Activated CD8-positive, alpha-beta memory T cell treated with anti-CD3 and anti-CD28 coated beads, Interleukin-2, amount 50 U/mL, for 1 hour (primary cell): ENCODE measurements around the gene RGL1.
"Not testable (repeated sequence)": the region's sequence is repeated elsewhere in the genome, so short reads cannot be mapped to it uniquely, and the experiment has no call there.

Experiments used
- DNase-seq: peaks from one replicate; pipeline ENCODE4 v3.0.0-alpha.2; 2020; ENCODE audit errors: extremely low read depth

RGL1 gene

GRCh38 chr1:183785921-183786320 is 19.0 kb upstream of the RGL1 start:
- DNase-seq = not testable (repeated sequence)

- no peak for DNase-seq
Observed at GRCh38 chr1:183787704-183788103, 17.2 kb upstream of the RGL1 start.

DNA sequence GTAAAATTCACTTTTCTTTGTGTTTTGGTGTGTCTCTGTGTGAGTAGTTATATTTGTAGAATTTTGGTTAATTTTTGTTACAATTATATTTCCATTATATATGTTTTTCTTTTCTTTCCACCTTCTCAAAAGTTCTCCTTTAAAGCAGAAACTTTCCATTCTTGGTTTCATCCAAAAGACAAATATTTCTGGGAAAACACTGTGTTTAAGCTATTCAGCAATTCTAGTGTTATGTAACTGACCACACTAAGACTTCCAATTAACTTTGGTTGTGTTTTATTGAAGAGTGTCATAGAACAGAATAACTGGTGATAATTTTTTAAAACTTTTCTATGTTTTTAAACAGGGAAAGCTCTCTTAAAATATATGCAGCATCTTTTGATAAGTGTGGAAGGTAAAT is 13.6 kb upstream of the RGL1 start:
- DNase-seq = no peak

GRCh38 chr1:183792300-183792699 is 12.6 kb upstream of the RGL1 start:
- no peak for DNase-seq

DNA sequence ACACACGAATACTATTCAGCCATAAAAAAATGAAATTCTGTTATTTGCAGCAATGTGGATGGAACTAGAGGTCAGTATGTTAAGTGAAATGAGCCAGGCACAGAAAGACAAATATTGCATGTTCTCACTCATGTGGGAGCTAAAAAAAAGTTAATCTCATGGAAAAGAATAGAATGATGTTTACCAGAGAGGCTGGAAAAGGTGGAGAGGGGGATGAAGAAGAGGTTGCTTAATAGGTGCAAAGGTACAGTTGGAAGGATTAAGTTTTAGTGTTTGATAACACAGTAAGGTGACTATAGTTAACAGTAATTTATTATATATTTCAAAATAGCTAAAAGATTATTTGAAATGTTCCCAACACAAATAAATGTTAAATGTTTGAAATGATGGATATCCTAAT is 10.8 kb upstream of the RGL1 start:
- no peak for DNase-seq

- no peak for DNase-seq
Observed at GRCh38 chr1:183800449-183800848, 4.5 kb upstream of the RGL1 start.

DNA sequence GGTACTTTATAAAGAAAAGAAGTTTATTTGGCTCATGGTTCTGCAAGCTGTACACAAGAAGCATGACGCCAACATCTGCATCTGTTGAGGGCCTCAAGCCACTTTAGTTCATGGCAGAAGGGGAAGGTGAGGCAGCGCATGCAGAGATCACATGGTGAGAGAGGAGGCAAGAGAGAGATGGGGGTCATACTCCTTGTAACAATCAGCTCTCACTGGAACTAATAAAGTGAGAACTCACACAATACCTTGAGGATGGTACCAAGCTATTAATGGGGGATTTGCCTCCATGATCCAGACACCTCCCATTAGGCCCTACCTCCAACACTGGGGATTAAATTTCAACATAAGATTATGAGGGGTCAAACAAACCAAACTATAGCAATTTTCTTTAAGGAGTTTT is 3.3 kb upstream of the RGL1 start:
- no peak for DNase-seq

DNA sequence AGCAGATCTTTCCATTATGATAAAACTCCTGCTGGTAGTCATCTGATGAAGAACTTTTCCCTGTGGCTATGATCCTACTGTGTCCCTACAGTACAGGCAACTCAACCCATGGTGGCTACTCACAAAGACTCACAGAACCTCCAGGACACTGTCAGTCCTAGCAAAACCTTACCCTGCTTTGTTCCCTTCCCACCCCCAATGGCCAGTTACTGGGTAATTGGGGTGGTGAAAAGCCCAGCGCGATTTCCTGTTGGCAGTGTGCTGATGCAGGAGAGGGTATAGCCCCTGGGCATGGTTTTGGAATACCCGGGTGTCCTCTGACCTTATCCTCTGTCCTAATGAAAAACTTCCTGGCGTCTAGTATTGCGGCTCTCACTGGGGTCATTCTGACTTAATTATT is 533 bp upstream of the RGL1 start:
- no peak for DNase-seq

DNA sequence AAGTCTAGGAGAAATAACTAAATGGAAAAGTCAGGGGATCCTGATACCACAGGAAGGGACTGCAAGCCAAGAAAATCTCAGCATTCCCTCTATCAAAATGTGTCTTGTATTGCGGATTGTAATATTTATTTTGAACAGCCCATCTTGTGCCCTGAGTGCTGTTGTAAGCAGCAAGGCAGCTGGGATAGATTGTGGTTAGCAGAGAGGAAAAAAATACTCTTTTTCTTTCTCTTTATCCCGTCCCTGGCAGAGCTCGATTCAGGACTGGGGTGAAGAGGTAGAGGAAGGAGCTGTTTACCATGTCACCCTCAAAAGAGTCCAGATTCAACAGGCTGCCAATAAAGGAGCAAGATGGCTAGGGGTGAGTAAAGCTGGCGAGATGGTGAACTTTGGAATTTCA is 1.2 kb downstream of the RGL1 start:
- DNase-seq = no peak

DNA sequence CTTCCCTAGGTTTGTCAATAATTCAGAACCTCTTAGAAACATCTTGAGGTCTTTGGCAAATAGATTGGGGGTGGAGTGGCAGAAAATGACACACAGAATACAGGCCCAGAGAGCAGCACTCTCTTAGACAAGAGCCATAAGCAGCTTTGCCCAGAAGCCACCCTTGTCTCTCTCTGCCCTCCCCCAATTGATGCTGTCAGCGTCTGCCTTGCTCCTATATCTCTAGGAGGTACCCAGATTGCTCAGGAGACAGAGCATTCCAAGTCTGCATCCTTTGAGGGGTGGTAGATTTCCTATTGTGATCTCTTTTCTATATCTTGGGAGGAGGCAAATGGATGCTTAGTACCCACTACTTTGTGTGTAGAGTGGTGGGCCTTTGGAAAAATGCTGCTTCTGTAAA is 1.8 kb downstream of the RGL1 start:
- DNase-seq = no peak

DNA sequence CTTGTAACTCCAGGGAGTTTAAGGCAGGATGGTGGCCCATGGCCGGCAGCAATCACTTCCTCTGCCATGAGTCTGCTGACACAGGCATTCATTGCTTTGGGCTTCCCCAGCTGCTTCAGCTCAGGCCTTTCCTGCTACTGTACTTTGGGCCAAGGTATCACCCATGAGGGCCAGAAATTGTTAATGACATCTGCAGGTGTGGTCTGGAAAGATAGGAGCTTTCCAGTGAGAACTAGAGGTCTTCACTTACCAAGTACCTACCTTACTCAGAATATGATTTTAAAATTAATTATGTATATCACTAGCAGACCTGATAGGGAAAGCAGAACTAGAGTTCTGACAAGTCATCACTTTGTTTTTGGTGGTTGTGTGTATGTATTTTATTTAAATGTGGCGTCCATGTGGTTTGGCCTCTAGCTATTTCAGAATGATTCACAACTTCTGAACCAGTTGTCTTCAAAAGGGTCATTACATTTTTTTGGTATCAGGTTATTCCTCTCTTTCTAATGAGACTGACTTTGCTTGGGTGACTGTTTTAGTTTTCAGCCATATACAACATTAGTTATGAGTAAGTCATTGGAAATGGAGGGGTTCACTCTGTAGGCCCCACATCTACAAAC is 2.7 kb downstream of the RGL1 start:
- DNase-seq = no peak

GRCh38 chr1:183808296-183809027 is 3.5 kb downstream of the RGL1 start:
- no peak for DNase-seq

DNA sequence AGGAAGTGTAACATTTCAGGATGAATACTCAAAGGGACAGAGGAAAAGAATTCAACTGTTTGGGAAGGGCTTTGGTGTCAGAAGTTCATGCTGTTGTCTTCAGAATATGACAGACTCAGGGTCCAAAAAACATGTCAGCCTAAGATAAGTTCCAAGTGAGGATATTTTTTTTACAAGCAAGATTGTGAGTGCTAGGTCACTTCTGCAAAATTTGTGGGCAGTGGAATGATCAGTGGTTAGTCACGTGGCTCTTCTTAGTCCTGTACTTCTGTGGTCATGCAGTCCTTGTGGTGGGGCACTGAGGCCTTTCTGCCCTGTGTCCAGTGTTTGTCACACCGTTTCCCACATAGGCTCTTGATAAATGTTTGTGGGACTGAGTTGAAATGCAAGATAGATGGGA is 5.2 kb downstream of the RGL1 start:
- no peak for DNase-seq

DNA sequence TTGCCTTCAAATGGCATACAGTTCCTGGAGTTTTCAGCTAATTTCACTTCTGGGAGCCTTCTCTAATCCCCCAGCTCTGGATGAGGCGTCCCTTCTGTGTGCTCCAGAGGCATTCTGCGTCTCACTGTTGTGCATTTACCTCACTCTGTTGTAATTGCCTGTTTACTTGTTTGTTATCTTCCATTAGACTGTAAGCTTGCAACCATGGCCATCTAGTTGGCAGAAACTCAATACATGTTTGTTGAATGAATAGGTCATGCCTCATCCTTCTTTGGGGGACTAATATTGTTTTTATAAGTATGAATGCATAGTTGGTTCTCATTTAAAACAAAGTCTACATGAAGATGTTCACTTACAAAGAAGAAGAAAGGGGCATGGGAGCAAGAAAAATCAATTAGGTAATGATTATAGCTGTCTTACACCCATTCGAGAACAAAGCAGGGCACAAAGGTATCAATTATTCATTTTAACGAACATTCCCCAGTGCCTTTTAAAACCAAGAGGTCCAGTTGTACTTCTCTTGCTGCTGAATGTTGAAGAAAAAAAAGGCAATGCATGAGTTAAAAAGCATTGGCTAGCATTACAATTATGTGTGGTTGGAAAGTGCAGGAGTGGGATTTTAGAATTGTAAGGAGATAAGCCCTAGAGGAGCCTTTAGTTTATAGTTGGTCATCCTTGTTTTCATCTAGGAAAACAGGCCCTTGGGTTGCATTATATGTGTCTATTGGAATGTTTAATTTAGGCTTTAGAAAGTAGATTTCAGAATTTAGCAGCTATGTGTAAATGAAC is 6.0 kb downstream of the RGL1 start:
- DNase-seq = no peak

- DNase-seq = no peak
Observed at GRCh38 chr1:183812128-183812527, 7.2 kb downstream of the RGL1 start.

- no peak for DNase-seq
Observed at GRCh38 chr1:183812686-183813569, 8.0 kb downstream of the RGL1 start.

DNA sequence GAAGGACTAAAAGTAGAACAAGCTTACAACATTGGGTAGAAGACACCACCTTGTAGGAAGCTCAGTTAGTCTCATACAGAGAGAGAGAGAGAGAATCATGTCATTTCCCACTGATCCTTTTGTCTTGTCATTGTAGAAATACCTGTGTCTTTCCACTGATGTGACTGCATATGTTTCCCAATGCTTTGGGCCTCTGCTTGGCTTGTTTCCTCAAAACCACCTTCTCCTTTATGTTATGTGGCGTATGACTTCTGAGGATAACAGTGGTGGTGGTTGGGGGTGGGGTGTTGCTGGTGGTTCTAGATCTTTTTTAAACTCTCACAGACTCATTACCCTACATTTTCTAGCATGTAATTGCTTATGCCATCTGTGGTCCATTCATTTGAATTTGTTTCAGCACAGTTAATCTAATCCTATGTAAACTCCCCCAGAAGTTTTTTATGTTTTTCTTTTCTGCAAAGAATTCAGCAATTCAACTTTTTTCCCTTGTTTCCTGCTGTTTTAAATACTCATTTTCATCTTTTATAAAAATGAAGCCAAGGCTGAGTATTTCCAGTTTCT is 9.3 kb downstream of the RGL1 start:
- no peak for DNase-seq

- no peak for DNase-seq
Observed at GRCh38 chr1:183816110-183816509, 11.2 kb downstream of the RGL1 start.

- DNase-seq = no peak
Observed at GRCh38 chr1:183817576-183818288, 12.8 kb downstream of the RGL1 start.

GRCh38 chr1:183819059-183819458 is 14.1 kb downstream of the RGL1 start:
- DNase-seq = no peak

DNA sequence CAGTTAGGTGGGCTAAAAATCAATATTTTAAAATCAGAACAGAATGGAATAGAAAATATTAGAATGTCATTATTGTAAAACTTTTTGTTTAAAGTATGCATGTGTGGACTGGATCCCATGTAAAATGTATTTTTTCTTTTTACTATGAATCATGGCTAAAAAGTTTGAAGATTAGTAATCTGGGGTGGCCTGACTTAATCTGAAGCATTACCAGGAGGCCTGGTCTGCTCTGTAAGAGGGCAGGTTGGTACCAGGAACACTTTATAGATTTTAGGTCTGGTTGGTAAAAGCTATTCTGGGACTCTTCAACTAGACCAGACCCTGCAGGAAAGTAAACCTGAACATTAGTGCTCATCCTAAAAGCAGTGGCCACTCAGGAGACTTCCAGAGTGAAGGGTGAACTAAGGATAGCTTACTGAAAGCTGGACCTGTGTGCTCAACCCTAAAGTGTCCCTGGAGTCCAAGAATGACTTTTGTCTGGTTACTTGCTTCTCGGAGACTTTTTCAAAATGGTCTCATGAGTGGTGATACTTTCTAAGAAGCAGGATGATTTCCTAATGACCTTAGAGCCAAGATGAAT is 16.5 kb downstream of the RGL1 start:
- DNase-seq = no peak
